ENCODE results near the gene AGL. TPM values are rescaled to one million over a fixed set of nuclear protein-coding genes. Genes with fewer than 3 reads are reported as not detected.

The AGL gene
- total RNA-seq, 2 experiments from 2014 or later, result 8.6 to 9.6 TPM

DNA sequence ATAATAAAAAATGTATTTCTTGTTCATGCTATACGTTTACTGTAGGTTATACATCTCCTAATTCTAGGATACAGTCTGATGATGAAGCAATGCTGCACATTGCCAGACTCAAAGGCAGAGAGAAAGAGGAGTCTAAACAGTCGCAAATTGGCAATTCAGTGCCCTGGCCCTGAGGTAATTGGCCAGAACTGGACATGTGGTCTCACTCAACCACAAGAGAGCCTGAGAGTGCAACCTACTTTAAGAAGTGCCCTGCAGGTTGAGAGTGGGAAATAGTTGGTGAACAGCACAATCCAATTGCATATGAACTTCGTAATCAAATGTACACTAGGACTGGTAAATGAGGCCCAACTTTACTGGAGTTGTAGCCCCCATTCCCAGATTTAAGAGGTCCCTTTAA lies 114.6 kb downstream of the AGL start:
- ATAC-seq (ENCODE audit: poor library complexity) (no peak), DNase-seq (no peak)
- no peak overlapping the region for H3K4me3 Mint-ChIP-seq
- no peaks in the 10 kb centered on the region for H3K9me3 ChIP-seq (ENCODE audit: control insufficient read depth in 1 of 2, insufficient read depth in 1 of 2, low read length in 2 of 2)
- no peaks in the 10 kb centered on the region for H3K36me3 ChIP-seq (ENCODE audit: insufficient read depth, low read length)
- H3K36me3 Mint-ChIP-seq (ENCODE audit: low read depth), result no peaks in the 10 kb centered on the region
- H3K4me1 ChIP-seq (ENCODE audit: insufficient read depth, low read length), result peaks cover 6% of the 10 kb centered on the region
- H3K4me3 ChIP-seq (ENCODE audit: low read length), result no peak overlapping the region
- no peak overlapping the region for H3K27ac ChIP-seq (ENCODE audit: low read depth in 1 of 2, low read length in 2 of 2)
- no peaks in the 10 kb centered on the region for H3K9me3 Mint-ChIP-seq
- intact Hi-C loops (cut with DNase I, micrococcal nuclease), result loop anchor here in 1 of 2 experiments (5.0 kb wide), 3 partner anchors 72 to 167 kb away; partner anchors contain the start of genes AGL, SASS6 and TRMT13
- H3K27me3 ChIP-seq (ENCODE audit: control insufficient read depth in 1 of 2, insufficient read depth in 2 of 2, low read length in 2 of 2), result no peaks in the 10 kb centered on the region
- CTCF ChIA-PET, result no interaction called here
- no peak overlapping the region for H3K27ac Mint-ChIP-seq
- TF ChIP-seq CTCF (IDR thresholded peaks at IDR 0.05), result no peak
- POLR2A ChIA-PET, result no interaction called here
- H3K4me1 Mint-ChIP-seq (ENCODE audit: low read depth), result peaks cover 18% of the 10 kb centered on the region
- no peaks in the 10 kb centered on the region for H3K27me3 Mint-ChIP-seq

DNA sequence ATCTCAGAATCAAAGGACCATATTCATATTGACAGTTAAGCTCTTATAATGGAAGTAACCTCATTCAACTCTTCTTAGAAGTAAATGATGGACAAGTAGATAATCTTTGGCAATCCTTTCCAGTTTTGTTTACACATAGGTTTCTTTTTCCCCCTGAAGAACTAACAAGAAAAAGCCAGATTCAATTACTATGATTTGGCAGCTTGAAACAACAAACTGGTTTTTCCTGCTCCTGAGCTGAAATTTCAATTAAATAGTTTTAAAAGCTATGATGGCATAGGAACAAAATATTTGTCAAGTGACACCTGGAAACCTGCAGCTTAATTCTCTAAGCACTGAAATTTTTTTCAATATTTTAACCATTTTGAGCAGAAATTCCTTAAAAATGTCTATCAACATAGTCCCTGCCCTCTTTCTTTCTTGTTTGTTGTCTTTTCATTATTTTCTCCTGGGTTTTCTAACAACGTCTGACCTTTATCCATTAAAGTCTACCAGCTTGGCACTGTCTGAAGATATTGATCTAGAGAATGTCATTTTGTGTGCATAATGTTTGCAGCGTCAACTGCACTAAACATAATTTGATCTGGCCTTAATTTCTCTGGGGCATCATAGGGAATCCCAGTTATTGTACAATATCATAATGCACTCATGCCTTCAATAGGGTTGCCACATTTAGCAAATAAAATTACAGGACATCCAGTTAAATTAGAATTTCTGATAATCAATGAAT lies 115.7 kb downstream of the AGL start:
- CTCF ChIA-PET, result no interaction called here

DNA sequence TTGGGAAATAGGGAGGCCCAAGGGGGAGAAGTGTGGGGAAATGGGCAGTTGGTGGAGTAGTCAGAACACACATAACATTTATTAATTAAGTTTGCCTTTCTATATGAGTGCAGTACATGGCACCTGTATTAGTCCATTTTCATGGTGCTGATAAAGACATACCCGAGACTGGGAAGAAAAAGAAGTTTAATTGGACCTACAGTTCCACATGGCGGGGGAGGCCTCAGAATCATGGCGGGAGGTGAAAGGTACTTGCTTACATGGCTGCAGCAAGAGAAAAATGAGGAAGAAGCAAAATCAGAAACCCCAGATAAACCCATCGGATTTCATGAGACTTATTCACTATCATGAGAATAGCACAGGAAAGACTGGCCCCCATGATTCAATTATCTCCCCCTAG lies 118.1 kb downstream of the AGL start:
- POLR2A ChIA-PET, result no interaction called here
- no peak for ATAC-seq (ENCODE audit: poor library complexity)
- Histone ChIP-seq H3K4me1 (ENCODE audit: insufficient read depth, low read length) (peaks cover 11% of the 10 kb centered on the region), H3K9me3 (ENCODE audit: control insufficient read depth in 1 of 2, insufficient read depth in 1 of 2, low read length in 2 of 2) (no peaks in the 10 kb centered on the region), H3K27ac (ENCODE audit: low read depth in 1 of 2, low read length in 2 of 2) (no peak overlapping the region), H3K4me3 (ENCODE audit: low read length) (no peak overlapping the region), H3K36me3 (ENCODE audit: insufficient read depth, low read length) (peaks cover 3% of the 10 kb centered on the region), H3K27me3 (ENCODE audit: control insufficient read depth in 1 of 2, insufficient read depth in 2 of 2, low read length in 2 of 2) (no peaks in the 10 kb centered on the region)
- peaks cover 18% of the 10 kb centered on the region for H3K36me3 Mint-ChIP-seq (ENCODE audit: low read depth)
- H3K27me3 Mint-ChIP-seq, result no peaks in the 10 kb centered on the region
- peak overlapping the region; percentile 100 for H3K4me3 Mint-ChIP-seq
- no peak for DNase-seq
- H3K4me1 Mint-ChIP-seq (ENCODE audit: low read depth), result peaks cover 38% of the 10 kb centered on the region
- intact Hi-C loops (cut with DNase I, micrococcal nuclease), result loop anchor here in 1 of 2 experiments (5.0 kb wide), 3 partner anchors 69 to 164 kb away; partner anchors contain the start of genes AGL, SASS6 and TRMT13
- no peaks in the 10 kb centered on the region for H3K9me3 Mint-ChIP-seq
- peak overlapping the region; percentile 97 for H3K27ac Mint-ChIP-seq
- no peak for TF ChIP-seq CTCF (IDR thresholded peaks at IDR 0.05)
- CTCF ChIA-PET, result no interaction called here

More for the DNA sequence above, 115.7 kb downstream of the AGL start:
- DNase-seq (no peak), ATAC-seq (ENCODE audit: poor library complexity) (no peak)
- Histone ChIP-seq H3K4me3 (ENCODE audit: low read length) (no peak overlapping the region), H3K27ac (ENCODE audit: low read depth in 1 of 2, low read length in 2 of 2) (no peak overlapping the region), H3K36me3 (ENCODE audit: insufficient read depth, low read length) (no peaks in the 10 kb centered on the region), H3K4me1 (ENCODE audit: insufficient read depth, low read length) (peaks cover 9% of the 10 kb centered on the region), H3K27me3 (ENCODE audit: control insufficient read depth in 1 of 2, insufficient read depth in 2 of 2, low read length in 2 of 2) (no peaks in the 10 kb centered on the region), H3K9me3 (ENCODE audit: control insufficient read depth in 1 of 2, insufficient read depth in 1 of 2, low read length in 2 of 2) (no peaks in the 10 kb centered on the region)
- H3K27me3 Mint-ChIP-seq, result no peaks in the 10 kb centered on the region
- no peaks in the 10 kb centered on the region for H3K9me3 Mint-ChIP-seq
- no peak overlapping the region for H3K4me3 Mint-ChIP-seq
- peaks cover 27% of the 10 kb centered on the region for H3K4me1 Mint-ChIP-seq (ENCODE audit: low read depth)
- POLR2A ChIA-PET, result no interaction called here
- peaks cover 9% of the 10 kb centered on the region for H3K36me3 Mint-ChIP-seq (ENCODE audit: low read depth)
- no peak overlapping the region for H3K27ac Mint-ChIP-seq
- intact Hi-C loops (cut with DNase I, micrococcal nuclease), result loop anchor here in 1 of 2 experiments (5.0 kb wide), 3 partner anchors 71 to 166 kb away; partner anchors contain the start of genes AGL, SASS6 and TRMT13
- TF ChIP-seq CTCF (IDR thresholded peaks at IDR 0.05), result no peak
